ENCODE measurements around the gene JAKMIP2. TPM values are rescaled to one million over a fixed set of nuclear protein-coding genes. Genes with fewer than 3 reads are reported as not detected.

Gene JAKMIP2
- total and polyA plus RNA-seq, 2 donors (not counting 3 experiments of a cell fraction or from before 2014, with no cell fraction given), result not detected

DNA sequence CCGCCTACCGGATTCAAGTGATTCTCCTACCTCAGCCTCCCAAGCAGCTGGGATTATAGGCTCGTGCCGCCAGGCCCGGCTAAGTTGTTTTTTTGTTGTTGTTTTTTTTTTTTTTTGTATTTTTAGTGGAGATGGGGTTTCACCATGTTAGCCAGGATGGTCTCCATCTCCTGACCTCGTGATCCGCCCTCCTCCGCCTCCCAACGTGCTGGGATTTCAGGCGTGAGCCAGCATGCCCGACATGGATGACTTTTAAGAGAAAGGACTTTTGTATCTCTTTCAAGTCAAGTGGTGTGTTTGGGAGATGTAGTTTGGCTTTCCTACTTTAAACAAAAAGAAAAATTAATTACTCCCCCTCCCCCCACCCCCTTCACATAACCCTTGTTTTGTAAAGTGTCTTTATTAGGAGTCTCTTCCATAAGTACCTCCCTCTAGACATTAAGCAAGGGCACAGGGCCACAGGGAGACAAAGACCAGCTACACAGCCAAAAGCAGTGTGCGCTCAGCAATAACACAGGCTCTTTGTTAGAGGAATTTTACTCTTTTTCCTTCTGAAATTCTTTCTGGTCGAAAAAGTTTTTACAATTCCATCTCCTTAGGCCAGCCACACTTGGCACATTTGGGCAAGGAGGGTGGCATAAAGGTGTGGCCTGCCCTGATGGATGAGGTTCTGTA is 31.2 kb downstream of the JAKMIP2 start:
- ChIA-PET POLR2A (no interaction called here), CTCF (no interaction called here)
- no peaks in the 10 kb centered on the region for H4K20me1 ChIP-seq (replicated peaks; ENCODE audit: control insufficient read depth, extremely low read depth, insufficient read depth, low read length)
- intact Hi-C loops (cut with micrococcal nuclease), result no loop called here
- no peaks in the 10 kb centered on the region for H3K27me3 ChIP-seq (ENCODE audit: control insufficient read depth in 2 of 2, insufficient read depth in 2 of 2, low read length in 2 of 2)
- FAIRE-seq (no peak), DNase-seq (ENCODE audit: low read depth, low spot score) (no peak)
- H3K79me2 ChIP-seq (ENCODE audit: control insufficient read depth, insufficient read depth, low read length), result no peaks in the 10 kb centered on the region
- H3K9me3 ChIP-seq (replicated peaks; ENCODE audit: control insufficient read depth, insufficient read depth, low read length), result no peaks in the 10 kb centered on the region
- BruUV-seq (replicated peaks), result no TSS peak
- no peak for TF ChIP-seq MYC (IDR thresholded peaks at IDR 0.05; ENCODE audit: low read depth, low read length)
- TF ChIP-seq GATA2 (IDR thresholded peaks at IDR 0.05; ENCODE audit: insufficient read depth, insufficient read length, low read depth, low read length), result no peak
- no peaks in the 10 kb centered on the region for H3K9me1 ChIP-seq (replicated peaks; ENCODE audit: control insufficient read depth, extremely low read depth, insufficient read depth, low read length)
- H3K9ac ChIP-seq (replicated peaks; ENCODE audit: extremely low read depth, insufficient read depth, low read length), result no peak overlapping the region
- dilution Hi-C loops (cut with MboI; ENCODE audit: extremely low pct_ligation_motif_present, low sequenced_read_pairs), result no loop called here
- H3K36me3 ChIP-seq (ENCODE audit: control insufficient read depth in 2 of 2, extremely low read depth in 1 of 2, insufficient read depth in 2 of 2, low read length in 2 of 2), result no peaks in the 10 kb centered on the region
- H2AFZ ChIP-seq (ENCODE audit: low read depth, low read length), result no peak overlapping the region
- no peaks in the 10 kb centered on the region for H3K4me1 ChIP-seq (ENCODE audit: control insufficient read depth, extremely low read depth, insufficient read depth, low read length)
- no peak overlapping the region for H3K4me2 ChIP-seq (ENCODE audit: insufficient read depth, low read length)
- no peak overlapping the region for H3K4me3 ChIP-seq (replicated peaks in 1 of 3; ENCODE audit: insufficient read depth in 1 of 3, low read depth in 1 of 3, low read length in 3 of 3)
- H3K27ac ChIP-seq (ENCODE audit: insufficient read depth, low read depth, low read length), result no peak overlapping the region

DNA sequence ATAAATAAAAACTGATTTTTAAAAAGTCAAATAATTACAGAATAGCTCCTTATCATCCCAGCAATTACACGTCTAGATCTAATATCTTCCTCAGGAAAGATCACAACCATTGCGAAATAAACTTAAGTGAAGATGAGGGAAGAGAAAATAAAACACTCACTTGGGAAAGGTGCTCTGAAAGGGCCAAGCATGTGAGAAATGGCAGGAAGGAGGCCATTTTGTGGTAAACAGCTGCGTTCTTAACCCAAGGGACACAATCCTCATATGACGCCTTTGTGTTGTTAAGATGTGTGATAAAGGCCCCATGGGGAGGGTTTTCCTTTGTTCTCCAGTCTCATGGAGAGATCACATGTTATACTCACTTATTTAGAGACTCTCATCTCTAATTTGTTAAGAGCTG is 32.5 kb downstream of the JAKMIP2 start:
- no peaks in the 10 kb centered on the region for H3K27me3 ChIP-seq (ENCODE audit: control insufficient read depth in 2 of 2, insufficient read depth in 2 of 2, low read length in 2 of 2)
- ChIA-PET POLR2A (no interaction called here), CTCF (no interaction called here)
- BruUV-seq (replicated peaks), result no TSS peak
- H2AFZ ChIP-seq (ENCODE audit: low read depth, low read length), result no peak overlapping the region
- no peaks in the 10 kb centered on the region for H4K20me1 ChIP-seq (replicated peaks; ENCODE audit: control insufficient read depth, extremely low read depth, insufficient read depth, low read length)
- dilution Hi-C loops (cut with MboI; ENCODE audit: extremely low pct_ligation_motif_present, low sequenced_read_pairs) (no loop called here), intact Hi-C loops (cut with micrococcal nuclease) (no loop called here)
- H3K4me3 ChIP-seq (replicated peaks in 1 of 3; ENCODE audit: insufficient read depth in 1 of 3, low read depth in 1 of 3, low read length in 3 of 3), result no peak overlapping the region
- no peaks in the 10 kb centered on the region for H3K79me2 ChIP-seq (ENCODE audit: control insufficient read depth, insufficient read depth, low read length)
- FAIRE-seq (no peak), DNase-seq (ENCODE audit: low read depth, low spot score) (no peak)
- no peak overlapping the region for H3K4me2 ChIP-seq (ENCODE audit: insufficient read depth, low read length)
- H3K9me3 ChIP-seq (replicated peaks; ENCODE audit: control insufficient read depth, insufficient read depth, low read length), result no peaks in the 10 kb centered on the region
- no peaks in the 10 kb centered on the region for H3K4me1 ChIP-seq (ENCODE audit: control insufficient read depth, extremely low read depth, insufficient read depth, low read length)
- TF ChIP-seq EZH2 (IDR thresholded peaks at IDR 0.05; ENCODE audit: borderline replicate concordance, low read depth, low read length, severe bottlenecking) (no peak), FOS (IDR thresholded peaks at IDR 0.05; ENCODE audit: borderline replicate concordance, insufficient read depth, low read length) (no peak), POLR2A (IDR thresholded peaks at IDR 0.05; ENCODE audit: low read depth, low read length) (no peak), GATA2 (IDR thresholded peaks at IDR 0.05; ENCODE audit: insufficient read depth, insufficient read length, low read depth, low read length) (no peak), MYC (IDR thresholded peaks at IDR 0.05; ENCODE audit: low read depth, low read length) (no peak), POLR2AphosphoS5 (IDR thresholded peaks at IDR 0.05; ENCODE audit: insufficient read depth, low read depth, low read length) (no peak), JUN (IDR thresholded peaks at IDR 0.05; ENCODE audit: borderline replicate concordance, insufficient read depth, insufficient read length, low read depth) (no peak)
- TF ChIP-seq, protein P1, sequence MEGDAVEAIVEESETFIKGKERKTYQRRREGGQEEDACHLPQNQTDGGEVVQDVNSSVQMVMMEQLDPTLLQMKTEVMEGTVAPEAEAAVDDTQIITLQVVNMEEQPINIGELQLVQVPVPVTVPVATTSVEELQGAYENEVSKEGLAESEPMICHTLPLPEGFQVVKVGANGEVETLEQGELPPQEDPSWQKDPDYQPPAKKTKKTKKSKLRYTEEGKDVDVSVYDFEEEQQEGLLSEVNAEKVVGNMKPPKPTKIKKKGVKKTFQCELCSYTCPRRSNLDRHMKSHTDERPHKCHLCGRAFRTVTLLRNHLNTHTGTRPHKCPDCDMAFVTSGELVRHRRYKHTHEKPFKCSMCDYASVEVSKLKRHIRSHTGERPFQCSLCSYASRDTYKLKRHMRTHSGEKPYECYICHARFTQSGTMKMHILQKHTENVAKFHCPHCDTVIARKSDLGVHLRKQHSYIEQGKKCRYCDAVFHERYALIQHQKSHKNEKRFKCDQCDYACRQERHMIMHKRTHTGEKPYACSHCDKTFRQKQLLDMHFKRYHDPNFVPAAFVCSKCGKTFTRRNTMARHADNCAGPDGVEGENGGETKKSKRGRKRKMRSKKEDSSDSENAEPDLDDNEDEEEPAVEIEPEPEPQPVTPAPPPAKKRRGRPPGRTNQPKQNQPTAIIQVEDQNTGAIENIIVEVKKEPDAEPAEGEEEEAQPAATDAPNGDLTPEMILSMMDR (IDR thresholded peaks at IDR 0.05; ENCODE audit: extremely low read depth in 1 of 2, insufficient read depth in 1 of 2, low read depth in 1 of 2, low read length in 2 of 2), result no peak
- TF ChIP-seq, protein P2, sequence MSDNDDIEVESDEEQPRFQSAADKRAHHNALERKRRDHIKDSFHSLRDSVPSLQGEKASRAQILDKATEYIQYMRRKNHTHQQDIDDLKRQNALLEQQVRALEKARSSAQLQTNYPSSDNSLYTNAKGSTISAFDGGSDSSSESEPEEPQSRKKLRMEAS (IDR thresholded peaks at IDR 0.05; ENCODE audit: insufficient read depth, insufficient read length), result no peak
- no peak overlapping the region for H3K27ac ChIP-seq (ENCODE audit: insufficient read depth, low read depth, low read length)
- no peak overlapping the region for H3K9ac ChIP-seq (replicated peaks; ENCODE audit: extremely low read depth, insufficient read depth, low read length)
- H3K9me1 ChIP-seq (replicated peaks; ENCODE audit: control insufficient read depth, extremely low read depth, insufficient read depth, low read length), result no peaks in the 10 kb centered on the region
- no peaks in the 10 kb centered on the region for H3K36me3 ChIP-seq (ENCODE audit: control insufficient read depth in 2 of 2, extremely low read depth in 1 of 2, insufficient read depth in 2 of 2, low read length in 2 of 2)
